ENCODE results near the gene PARVB. TPM values are rescaled to one million over a fixed set of nuclear protein-coding genes. Genes with fewer than 3 reads are reported as not detected.

PARVB gene
- total and polyA plus RNA-seq, 2 of the 8 experiments (the other 6 are each of a cell fraction or from before 2014, with no cell fraction given) = 14.5 to 18.6 TPM

DNA sequence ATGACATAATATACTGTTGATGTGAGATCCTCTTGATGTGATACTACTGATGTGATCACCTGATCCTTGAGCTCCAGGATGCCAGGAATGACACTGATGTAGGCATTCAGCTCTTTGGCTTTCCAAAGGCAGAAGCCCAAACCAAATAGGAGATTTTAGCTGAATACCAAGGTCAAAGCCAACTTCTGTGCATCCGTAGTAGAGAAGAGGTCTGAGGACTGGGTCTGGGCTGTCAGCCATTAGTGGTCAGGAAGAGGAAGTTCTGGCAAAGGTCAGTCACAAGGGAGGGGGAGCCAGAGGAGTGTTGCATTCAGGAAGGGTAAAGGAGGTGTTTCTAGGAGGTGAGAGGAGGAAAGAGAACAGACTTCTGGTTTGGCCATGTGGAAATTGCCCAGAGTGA lies 103.3 kb downstream of the PARVB start (continued):
- TF ChIP-seq FOSL1 (IDR thresholded peaks at IDR 0.05; ENCODE audit: insufficient read depth, low read depth, low read length) = no peak
- TF ChIP-seq CHD1 (IDR thresholded peaks at IDR 0.05; ENCODE audit: low read depth, low read length) = no peak
- TF ChIP-seq CTCF (IDR thresholded peaks at IDR 0.05; ENCODE audit: control extremely low read depth in 1 of 3, insufficient read depth in 1 of 3, low read depth in 1 of 3, low read length in 3 of 3) = no peak
- TF ChIP-seq NRF1 (IDR thresholded peaks at IDR 0.05; ENCODE audit: low read depth, low read length) = no peak
